NCI-H526 treated with DMSO at 0.1 percent for 48 hours (cell line): ENCODE data around the gene DCST2.

ENCODE experiments used
- DNase-seq: peaks from one replicate; lab custom pipeline; 2025; lab: John Stamatoyannopoulos, UW

DCST2 gene

GRCh38 chr1:155026154-155026553, 7.4 kb downstream of the DCST2 start:
- DNase-seq = no peak

- DNase-seq = no peak
Measured at GRCh38 chr1:155024315-155024714, 9.3 kb downstream of the DCST2 start.

- no peak for DNase-seq
Measured at GRCh38 chr1:155023627-155024026, 10.0 kb downstream of the DCST2 start.

GRCh38 chr1:155022927-155023236, 10.7 kb downstream of the DCST2 start:
- DNase-seq = no peak

- no peak for DNase-seq
Measured at GRCh38 chr1:155022136-155022926, 11.2 kb downstream of the DCST2 start.

GRCh38 chr1:155019377-155020245, 14.0 kb downstream of the DCST2 start:
- DNase-seq = no peak

GRCh38 chr1:155018617-155019348, 14.8 kb downstream of the DCST2 start:
- no peak for DNase-seq

GRCh38 chr1:155017946-155018316, 15.7 kb downstream of the DCST2 start:
- DNase-seq = no peak

- DNase-seq = peak; percentile 94
Measured at GRCh38 chr1:155017041-155017945, 16.3 kb downstream of the DCST2 start.

GRCh38 chr1:155016231-155016831, 17.2 kb downstream of the DCST2 start:
- DNase-seq = no peak

- DNase-seq = no peak
Measured at GRCh38 chr1:155015527-155016230, 17.9 kb downstream of the DCST2 start.

GRCh38 chr1:155014709-155015508, 18.7 kb downstream of the DCST2 start:
- DNase-seq = no peak

- DNase-seq = no peak
Measured at GRCh38 chr1:155013632-155014031, 19.9 kb downstream of the DCST2 start.

- no peak for DNase-seq
Measured at GRCh38 chr1:155012776-155013602, 20.6 kb downstream of the DCST2 start.

- peak; percentile 59 for DNase-seq
Measured at GRCh38 chr1:155012026-155012546, 21.5 kb downstream of the DCST2 start.

GRCh38 chr1:155011437-155012025, 22.1 kb downstream of the DCST2 start:
- DNase-seq = no peak

- DNase-seq = no peak
Measured at GRCh38 chr1:155011004-155011416, 22.6 kb downstream of the DCST2 start.
